KOPT-K1 (cell line): Measurements from ENCODE around the gene TCTA.
A peak's percentile ranks its signal among the peaks of the same experiment; 100 is the strongest.
"Not testable (repeated sequence)": the region's sequence is repeated elsewhere in the genome, so short reads cannot be mapped to it uniquely, and the experiment has no call there.

ENCODE experiments used
- H3K27ac ChIP-seq: fragments of 200-600 bp; sonication (generic); 2 replicates; pipeline ENCODE4 v1.5.1; 2016; ENCODE audit warnings: antibody characterized with exemption, mild to moderate bottlenecking, low read depth, low read length; ENCODE audit not compliant: poor library complexity, severe bottlenecking
- H3K36me3 ChIP-seq: fragments of 200-600 bp; sonication (generic); 2 replicates; pipeline ENCODE4 v1.5.1; 2017; ENCODE audit warnings: antibody characterized with exemption, mild to moderate bottlenecking, low read length, moderate library complexity; ENCODE audit not compliant: insufficient read depth
- H3K9me3 ChIP-seq: fragments of 200-600 bp; sonication (generic); 2 replicates; pipeline ENCODE4 v1.5.1; 2017; ENCODE audit warnings: antibody characterized with exemption, low read length, mild to moderate bottlenecking; ENCODE audit not compliant: insufficient read depth, poor library complexity, severe bottlenecking

TCTA gene

DNA sequence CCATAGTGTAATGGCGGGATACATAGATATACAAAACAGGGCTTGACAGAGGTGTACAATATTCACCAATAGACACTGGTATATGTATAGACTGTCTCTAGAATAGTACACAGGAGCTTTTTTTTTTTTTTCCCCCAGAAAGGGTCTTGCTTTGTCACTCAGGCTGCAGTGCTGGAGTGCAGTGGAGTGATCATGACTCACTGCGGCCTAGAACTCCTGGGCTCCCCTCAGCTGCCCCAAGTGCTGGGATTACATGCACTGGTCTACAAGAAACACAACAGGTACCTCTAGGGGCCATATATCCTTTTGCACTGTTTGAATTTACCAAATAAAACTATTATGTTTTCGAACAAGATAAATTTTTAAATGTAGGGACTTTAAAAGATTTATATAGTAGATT is 12.8 kb upstream of the TCTA start:
- Histone ChIP-seq H3K27ac (no peak overlapping the region), H3K36me3 (peaks cover 77% of the 10 kb centered on the region), H3K9me3 (no peaks in the 10 kb centered on the region)

DNA sequence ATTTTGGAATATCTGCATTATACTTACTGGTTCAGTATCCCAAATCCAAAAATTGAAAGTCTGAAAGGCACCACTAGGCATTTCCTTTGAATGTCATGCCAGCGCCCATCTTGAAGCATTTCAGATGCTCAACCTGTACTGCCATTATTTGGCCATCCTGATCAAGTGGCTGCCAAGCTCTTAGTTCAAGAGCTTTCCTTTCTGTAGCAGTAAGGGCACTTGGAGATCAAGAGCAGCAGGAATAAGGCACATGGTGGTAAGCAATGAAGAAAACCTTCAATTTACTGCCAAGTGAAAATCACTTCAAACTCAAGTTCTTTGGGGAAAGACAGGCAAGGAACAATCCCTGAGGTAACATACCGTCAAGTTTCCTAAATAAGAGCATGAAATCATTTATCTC is 10.5 kb upstream of the TCTA start:
- Histone ChIP-seq H3K27ac (no peak overlapping the region), H3K9me3 (no peaks in the 10 kb centered on the region), H3K36me3 (peaks cover 67% of the 10 kb centered on the region)

- H3K9me3 ChIP-seq = no peaks in the 10 kb centered on the region
- H3K27ac ChIP-seq = no peak overlapping the region
- peaks cover 53% of the 10 kb centered on the region for H3K36me3 ChIP-seq
Observed at GRCh38 chr3:49403891-49404290, 8.3 kb upstream of the TCTA start.

DNA sequence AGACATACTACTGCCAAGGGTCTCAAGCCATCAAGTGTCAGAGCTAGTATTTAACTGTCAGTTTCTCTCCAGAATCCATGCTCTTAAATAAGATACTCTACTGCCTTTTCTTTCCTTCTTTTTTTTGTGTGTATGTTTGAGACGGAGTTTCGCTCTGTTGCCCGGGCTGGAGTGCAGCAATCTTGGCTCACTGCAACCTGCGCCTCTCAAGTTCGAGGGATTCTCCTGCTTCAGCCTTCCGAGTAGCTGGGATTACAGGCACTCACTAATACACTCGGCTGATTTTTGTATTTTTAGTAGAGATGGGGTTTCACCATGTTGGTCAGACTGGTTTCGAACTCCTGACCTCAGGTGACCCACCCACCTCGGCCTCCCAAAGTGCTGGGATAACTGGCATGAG is 6.7 kb upstream of the TCTA start:
- peaks cover 48% of the 10 kb centered on the region for H3K36me3 ChIP-seq
- not testable (repeated sequence) for H3K9me3 ChIP-seq, H3K27ac ChIP-seq

GRCh38 chr3:49406571-49407565 is 5.4 kb upstream of the TCTA start:
- Histone ChIP-seq H3K9me3 (no peaks in the 10 kb centered on the region), H3K27ac (no peak overlapping the region), H3K36me3 (peaks cover 39% of the 10 kb centered on the region)

DNA sequence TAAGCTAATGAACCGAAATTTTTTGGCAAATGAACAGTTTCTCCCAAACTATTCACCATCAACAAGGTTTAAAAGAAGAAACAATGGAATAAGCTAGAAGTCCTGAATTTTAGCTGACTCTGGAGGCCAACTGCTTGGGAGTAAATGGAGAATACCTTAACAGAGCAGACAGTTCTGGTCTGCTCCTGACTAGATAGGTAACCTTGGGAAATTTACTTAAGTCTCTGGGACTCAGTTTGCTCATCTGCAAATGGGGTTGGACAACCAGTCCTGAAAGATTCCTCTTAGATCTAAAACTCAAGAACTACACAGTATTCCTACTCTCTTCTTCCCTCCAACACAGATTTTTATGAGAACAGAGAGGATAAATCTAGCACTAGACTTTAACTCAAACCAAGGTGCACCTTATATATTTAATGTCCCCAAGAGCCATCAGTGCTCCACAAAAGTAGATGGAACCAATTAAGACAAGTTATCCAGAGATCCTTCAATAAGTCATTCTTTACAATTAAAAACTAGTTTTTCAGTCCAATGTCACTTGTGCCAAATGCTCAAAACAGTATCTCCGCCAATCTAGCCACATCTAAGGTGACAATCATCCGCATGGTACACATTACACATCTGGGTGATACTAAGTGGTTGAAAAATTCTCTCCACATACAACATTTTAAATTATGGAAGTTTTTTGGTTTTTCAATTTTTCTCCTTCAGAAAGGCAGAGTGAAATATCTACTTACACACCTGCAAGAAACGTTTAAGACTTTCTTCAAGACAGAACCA is 2.0 kb upstream of the TCTA start:
- Histone ChIP-seq H3K9me3 (no peaks in the 10 kb centered on the region), H3K36me3 (peaks cover 22% of the 10 kb centered on the region), H3K27ac (peak overlapping the region; percentile 83)

DNA sequence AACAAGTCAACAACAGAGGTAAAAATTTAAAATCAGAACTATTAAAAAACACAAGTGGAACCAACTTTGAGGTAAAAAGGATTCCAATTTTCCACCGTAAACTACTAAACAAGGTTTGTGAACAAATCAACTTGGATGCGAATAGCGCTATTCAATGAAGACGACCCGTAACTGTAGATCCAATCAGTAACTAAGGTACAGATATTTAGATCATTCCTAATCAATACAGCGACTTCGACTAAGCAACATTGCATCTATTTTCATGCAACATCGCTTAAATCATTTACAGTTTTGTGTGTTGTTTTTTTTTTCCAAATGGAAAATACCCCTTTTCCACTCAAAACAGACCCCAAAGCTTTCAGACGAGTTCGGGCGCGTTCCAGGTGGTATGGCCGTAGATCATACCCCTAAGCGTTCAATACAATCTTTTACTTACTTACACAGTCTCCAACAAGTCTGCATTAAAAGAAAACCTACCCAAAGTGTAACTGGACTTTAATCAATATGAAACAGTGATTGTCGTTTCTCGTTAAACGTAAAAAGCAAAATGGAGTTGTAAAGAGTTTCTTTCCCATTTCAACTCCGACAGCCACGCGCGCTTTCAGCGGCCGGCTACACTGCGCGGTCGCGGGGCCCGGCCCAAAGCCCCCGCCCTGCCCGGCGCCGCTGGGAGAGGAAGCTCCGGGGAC is 1.2 kb upstream of the TCTA start:
- peaks cover 17% of the 10 kb centered on the region for H3K36me3 ChIP-seq
- H3K9me3 ChIP-seq = no peaks in the 10 kb centered on the region
- peak overlapping the region; percentile 83 for H3K27ac ChIP-seq

GRCh38 chr3:49411535-49411967 is 672 bp upstream of the TCTA start:
- Histone ChIP-seq H3K27ac (peak overlapping the region; percentile 83), H3K9me3 (no peaks in the 10 kb centered on the region)

DNA sequence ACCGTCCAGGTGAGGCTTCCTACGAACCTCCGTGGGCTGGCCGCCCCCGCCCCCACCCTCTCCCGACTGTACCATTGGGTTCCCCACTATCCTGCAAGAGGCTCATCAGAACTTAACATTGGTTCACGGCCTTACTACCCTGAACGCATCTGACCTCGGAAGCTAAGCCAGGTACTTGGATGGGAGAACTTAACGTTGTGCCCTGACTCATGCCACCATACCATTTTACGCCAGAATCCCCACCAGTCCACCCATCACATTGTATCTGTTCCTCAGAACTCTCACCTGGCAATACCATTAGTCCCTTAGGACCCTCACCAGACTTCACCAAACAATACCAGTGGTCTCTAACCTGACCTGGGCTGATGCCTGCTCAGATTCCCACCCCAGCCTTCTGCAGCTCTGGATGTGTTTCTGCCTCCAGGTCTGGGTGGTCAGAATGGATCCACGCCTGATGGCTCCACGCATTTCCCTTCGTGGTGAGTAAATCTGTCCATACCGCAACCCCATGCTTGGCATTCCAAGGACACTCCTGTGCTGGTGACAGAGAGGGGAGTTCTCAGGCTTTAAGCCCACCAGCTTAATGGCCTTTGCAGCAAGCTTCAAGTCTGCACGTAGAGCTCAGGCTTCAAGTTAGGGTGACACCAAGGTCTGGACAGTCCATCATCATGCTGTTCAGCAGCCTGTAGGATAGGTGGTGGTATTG is 562 bp downstream of the TCTA start:
- Histone ChIP-seq H3K36me3 (peaks cover 6% of the 10 kb centered on the region; the same call in 1 of the 2 replicates), H3K9me3 (no peaks in the 10 kb centered on the region), H3K27ac (peak overlapping the region; percentile 83)

More at GRCh38 chr3:49411535-49411967, 672 bp upstream of the TCTA start:
- H3K36me3 ChIP-seq = peaks cover 11% of the 10 kb centered on the region

- Histone ChIP-seq H3K27ac (peak overlapping the region; percentile 83), H3K9me3 (no peaks in the 10 kb centered on the region), H3K36me3 (peaks cover 6% of the 10 kb centered on the region; the same call in 1 of the 2 replicates)
Observed at GRCh38 chr3:49413338-49413734, 1.1 kb downstream of the TCTA start.

DNA sequence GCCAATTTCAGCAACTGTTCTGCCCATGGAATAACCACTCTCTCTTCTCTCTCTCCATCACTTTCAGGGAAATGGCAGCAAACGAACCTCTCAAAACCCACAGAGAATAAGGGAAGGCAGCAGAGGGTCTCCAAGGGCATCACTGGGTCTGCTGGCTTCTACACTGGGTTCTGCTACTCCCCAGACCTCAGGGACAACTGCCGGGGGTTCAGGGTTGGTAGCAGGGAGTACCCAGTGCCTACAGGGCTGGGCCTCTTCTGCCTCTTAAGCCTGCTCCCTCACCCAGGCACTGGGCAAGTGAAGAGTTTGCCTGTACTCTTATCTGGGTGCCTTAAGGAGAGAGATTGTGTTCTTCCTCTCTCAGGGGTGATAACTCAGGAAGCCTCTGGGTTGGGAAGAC is 2.5 kb downstream of the TCTA start:
- Histone ChIP-seq H3K27ac (no peak overlapping the region), H3K9me3 (no peaks in the 10 kb centered on the region), H3K36me3 (peaks cover 6% of the 10 kb centered on the region; the same call in 1 of the 2 replicates)

DNA sequence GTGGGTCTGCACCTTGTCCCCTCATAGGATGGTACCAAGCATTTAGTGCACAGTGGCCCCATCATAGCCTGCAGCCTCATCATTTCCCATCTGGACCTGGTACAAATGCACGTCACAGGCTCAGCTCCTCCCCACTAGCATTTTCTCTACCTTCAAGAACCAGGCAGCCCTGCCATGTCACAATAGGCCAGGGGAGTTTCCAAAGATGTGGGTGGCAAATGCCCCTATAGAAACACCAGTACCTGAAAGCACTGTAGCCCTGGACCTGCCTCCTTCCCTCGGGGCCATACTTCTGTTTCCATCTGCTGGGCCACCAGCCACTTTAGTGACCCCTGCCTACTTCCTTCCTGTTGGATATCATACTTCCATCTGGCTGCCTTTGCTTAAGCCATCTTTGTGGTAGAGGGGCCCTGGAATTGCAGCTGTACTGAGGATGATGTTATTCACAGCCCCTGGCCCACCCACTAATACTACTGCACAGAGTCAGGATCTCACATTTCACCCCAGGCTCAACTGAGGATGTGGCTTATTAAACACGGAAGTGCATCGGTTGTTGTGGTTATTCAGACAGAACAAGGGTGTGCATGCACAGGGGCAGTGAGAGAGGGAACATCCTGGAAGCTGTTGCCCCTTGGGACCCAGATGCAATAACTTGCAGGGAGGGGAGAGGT is 3.8 kb downstream of the TCTA start:
- Histone ChIP-seq H3K36me3 (peaks cover 6% of the 10 kb centered on the region; the same call in 1 of the 2 replicates), H3K27ac (peak overlapping the region; percentile 57), H3K9me3 (no peaks in the 10 kb centered on the region)

DNA sequence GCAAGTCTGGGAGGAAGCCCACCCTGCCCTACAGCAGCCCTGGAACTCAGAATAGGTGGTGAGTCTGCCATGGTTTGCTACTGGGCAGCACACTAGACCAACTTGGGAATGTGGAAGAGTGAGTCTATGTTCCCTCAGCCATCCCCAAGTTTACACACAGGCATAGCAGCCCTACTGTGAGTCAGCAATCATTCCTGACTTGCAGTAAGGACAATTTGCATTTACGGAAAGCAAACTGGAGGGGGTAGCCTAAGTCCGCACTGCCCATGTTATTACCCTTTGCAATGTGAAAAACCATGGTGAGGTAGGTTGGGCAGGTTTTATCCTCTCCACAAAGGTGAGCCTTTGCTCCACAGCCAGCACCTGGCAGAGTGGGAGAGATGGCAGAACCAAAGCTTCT is 4.6 kb downstream of the TCTA start:
- H3K27ac ChIP-seq = peak overlapping the region; percentile 57
- no peaks in the 10 kb centered on the region for H3K9me3 ChIP-seq
- peaks cover 6% of the 10 kb centered on the region; the same call in 1 of the 2 replicates for H3K36me3 ChIP-seq
